ENCODE data around the gene TTC12.

Gene TTC12

DNA sequence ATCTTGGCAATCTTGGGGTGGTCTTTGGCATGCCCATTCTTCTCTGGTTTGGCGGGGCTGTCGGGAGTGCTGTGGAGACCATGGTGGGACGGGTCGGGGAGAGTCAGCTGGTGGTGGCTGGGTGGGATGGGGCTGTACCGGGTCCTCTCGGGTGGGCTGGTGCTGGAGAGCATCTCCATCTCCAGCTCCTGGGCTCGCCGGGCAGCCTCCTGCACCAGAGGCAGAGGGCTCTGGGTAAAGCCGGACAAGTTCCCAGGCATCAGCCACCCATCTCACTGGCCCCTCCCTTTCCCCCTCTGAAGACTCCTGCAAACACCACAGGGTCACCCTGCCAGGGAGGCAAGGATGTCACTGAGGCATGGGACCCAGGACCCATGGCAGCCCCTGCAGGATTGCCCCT lies 98.3 kb downstream of the TTC12 start:
- in situ Hi-C loops (cut with HindIII; ENCODE audit: low sequenced_read_pairs): no loop called here
- no peak for TF ChIP-seq CTCF (IDR thresholded peaks at IDR 0.05; ENCODE audit: low read depth, low read length, missing control alignments)
- DNase-seq (ENCODE audit: low read depth): no peak
- no peak overlapping the region for H3K4me3 ChIP-seq (ENCODE audit: low read depth, low read length)

- DNase-seq (ENCODE audit: low read depth): no peak
- in situ Hi-C loops (cut with HindIII; ENCODE audit: low sequenced_read_pairs): loop anchor here (5.0 kb wide), 1 partner anchor 83 kb away; no protein-coding TSS in a partner anchor
- H3K4me3 ChIP-seq (ENCODE audit: low read depth, low read length): no peak overlapping the region
- no peak for TF ChIP-seq CTCF (IDR thresholded peaks at IDR 0.05; ENCODE audit: low read depth, low read length, missing control alignments)
Measured at GRCh38 chr11:113415343-113415742, 101.0 kb downstream of the TTC12 start.
